Ishikawa (cell line): ENCODE data around the gene BAZ1A.

Experiments used
- CEBPB ChIP-seq: IDR thresholded peaks from 2 replicates; pipeline ENCODE4 v1.6.1; 2012
- CREB1 ChIP-seq: IDR thresholded peaks from 2 replicates; pipeline ENCODE4 v1.6.1; 2012; ENCODE audit warnings: low read depth
- EGR1 ChIP-seq: IDR thresholded peaks from 2 replicates; pipeline ENCODE4 v1.6.1; 2012
- EP300 ChIP-seq: IDR thresholded peaks from 2 replicates; pipeline ENCODE4 v1.6.1; 2012; ENCODE audit warnings: borderline replicate concordance
- FOXM1 ChIP-seq: IDR thresholded peaks from 2 replicates; pipeline ENCODE4 v1.6.1; 2012; ENCODE audit warnings: low read depth, borderline replicate concordance
- MAX ChIP-seq: IDR thresholded peaks from 2 replicates; pipeline ENCODE4 v1.6.1; 2012
- RAD21 ChIP-seq: IDR thresholded peaks from 2 replicates; pipeline ENCODE4 v1.6.1; 2012; ENCODE audit warnings: low read depth
- REST ChIP-seq: IDR thresholded peaks from 2 replicates; pipeline ENCODE4 v1.6.1; 2012; ENCODE audit warnings: low read depth, mild to moderate bottlenecking
- TCF12 ChIP-seq: IDR thresholded peaks from 2 replicates; pipeline ENCODE4 v1.6.1; 2012; ENCODE audit warnings: low read depth
- TEAD4 ChIP-seq: IDR thresholded peaks from 2 replicates; pipeline ENCODE4 v1.6.1; 2012
- YY1 ChIP-seq: IDR thresholded peaks from 2 replicates; pipeline ENCODE4 v1.6.1; 2012; ENCODE audit warnings: low read depth

GRCh38 chr14:34853041-34853440, 22.1 kb downstream of the BAZ1A start:
- TF ChIP-seq REST (no peak), MAX (no peak), RAD21 (no peak), EP300 (no peak), TCF12 (no peak), CREB1 (no peak), EGR1 (no peak), CEBPB (no peak), TEAD4 (no peak), YY1 (no peak), FOXM1 (no peak)
